CD4-positive, alpha-beta T cell (primary cell): ENCODE results near the gene IL4I1. TPM values are rescaled to one million over a fixed set of nuclear protein-coding genes. Genes with fewer than 3 reads are reported as not detected.

Experiments used
- ATAC-seq: fragments of 200-7000 bp; cut with Tn5 transposase; one replicate; pipeline ENCODE4 v1.10.0; 2022; ENCODE audit warnings: mild to moderate bottlenecking; ENCODE audit not compliant: poor library complexity
- CTCF ChIA-PET: fragments of 350-600 bp; sonication (Branson Sonifier 250); formaldehyde crosslinking; loops from one replicate; lab custom pipeline; 2021; ENCODE audit warnings: antibody characterized with exemption, inconsistent platforms; lab: Charles Lee
- POLR2A ChIA-PET: fragments of 350-600 bp; sonication (Branson Sonifier 250); formaldehyde crosslinking; loops from one replicate; lab custom pipeline; 2021; ENCODE audit warnings: antibody characterized with exemption, inconsistent platforms; lab: Charles Lee
- DNase-seq, 14 experiments: peaks; one replicate each; pipeline ENCODE4 v3.0.0-alpha.2; 2013 to 2020; ENCODE audit warnings: mixed read lengths in 2 of 14
- H3K27ac ChIP-seq, 2 donors: one replicate each; pipeline versions ENCODE4 v1.5.1 to v1.7.0; 2013; ENCODE audit warnings: low read length in 2 of 2, low read depth in 1 of 2, mild to moderate bottlenecking in 1 of 2
- H3K27me3 ChIP-seq, 2 experiments: 1 replicate in 1 of 2; 2 replicates in 1 of 2; pipeline versions ENCODE4 v1.6.1 to v1.7.0; 2013; ENCODE audit warnings: low read length in 2 of 2, control low read depth in 1 of 2, mild to moderate bottlenecking in 1 of 2, moderate library complexity in 1 of 2; ENCODE audit not compliant: insufficient read depth in 2 of 2, control insufficient read depth in 1 of 2
- H3K36me3 ChIP-seq: one replicate; pipeline ENCODE4 v1.6.1; 2013; ENCODE audit warnings: low read length, control low read depth; ENCODE audit not compliant: insufficient read depth
- H3K4me1 ChIP-seq: one replicate; pipeline ENCODE4 v1.6.1; 2013; ENCODE audit warnings: low read length, control low read depth; ENCODE audit not compliant: insufficient read depth
- H3K4me3 ChIP-seq: one replicate; pipeline ENCODE4 v1.5.1; 2013; ENCODE audit warnings: mild to moderate bottlenecking, low read length, moderate library complexity
- H3K9me3 ChIP-seq, 2 experiments: 1 replicate in 1 of 2; 2 replicates in 1 of 2; pipeline versions ENCODE4 v1.6.1 to v1.7.0; 2013; ENCODE audit warnings: low read length in 2 of 2, mild to moderate bottlenecking in 2 of 2, control low read depth in 1 of 2, moderate library complexity in 1 of 2; ENCODE audit not compliant: control insufficient read depth in 1 of 2, insufficient read depth in 1 of 2
- H3K27ac Mint-ChIP-seq: one replicate; pipeline ENCODE4 v1.8.0; 2020; ENCODE audit warnings: mixed read lengths
- H3K27me3 Mint-ChIP-seq: one replicate; pipeline ENCODE4 v1.8.0; 2021; ENCODE audit warnings: mixed read lengths
- H3K36me3 Mint-ChIP-seq: one replicate; pipeline ENCODE4 v1.8.0; 2021; ENCODE audit warnings: low read depth, mixed read lengths
- H3K4me1 Mint-ChIP-seq: one replicate; pipeline ENCODE4 v1.8.0; 2021; ENCODE audit warnings: low read depth, mixed read lengths
- H3K4me3 Mint-ChIP-seq: one replicate; pipeline ENCODE4 v1.8.0; 2020; ENCODE audit warnings: mild to moderate bottlenecking, mixed read lengths
- H3K9me3 Mint-ChIP-seq: one replicate; pipeline ENCODE4 v1.8.0; 2020; ENCODE audit warnings: mixed read lengths
- intact Hi-C, 2 experiments: fragments of 100-400 bp; cut with DNase I in 1 of 2; cut with micrococcal nuclease in 1 of 2; formaldehyde crosslinking; loops; one replicate each; pipeline versions ENCODE4 v1.15.1 to v1.9.0; 2023 to 2025; cut with DNase I, micrococcal nuclease
- total RNA-seq, 174 experiments: library from RNA in 2 of 174; stranded (reverse) in 2 of 174; gene quantifications; one replicate each; pipeline ENCODE4 v1.2.3 and lab custom pipeline; 2021 to 2026
- TF ChIP-seq, protein P1 (sequence below): fragments of 200-600 bp; IDR thresholded peaks from one replicate; pipeline ENCODE4 v1.8.0; 2022; ENCODE audit warnings: antibody characterized with exemption, mild to moderate bottlenecking

Gene IL4I1
- total RNA-seq, 2 experiments from 2014 or later = 4.7 to 5.4 TPM

- Mint-ChIP-seq H3K27ac (no peak overlapping the region), H3K4me1 (peaks cover 35% of the 10 kb centered on the region), H3K36me3 (peaks cover 24% of the 10 kb centered on the region), H3K4me3 (peak overlapping the region; percentile 78), H3K27me3 (no peaks in the 10 kb centered on the region), H3K9me3 (no peaks in the 10 kb centered on the region)
- Histone ChIP-seq H3K9me3 (peaks cover 0 to 7% of the 10 kb centered on the region in 2 experiments), H3K4me3 (peak overlapping the region; percentile 61), H3K36me3 (peaks cover 9% of the 10 kb centered on the region), H3K27ac (peak overlapping the region; percentile 68 to 76), H3K27me3 (no peaks in the 10 kb centered on the region), H3K4me1 (peaks cover 67% of the 10 kb centered on the region)
- ChIA-PET POLR2A (interaction anchor here (0.6 to 5.2 kb wide), 19 partner anchors 7 to 876 kb away, joined by 3 to 75 read pairs (median 4); partner anchors contain the start of genes AKT1S1, AP2A1, ATF5 and FUZ), CTCF (interaction anchor here (1.0 kb wide), 2 partner anchors 19 to 152 kb away, joined by 4 read pairs; partner anchors contain the start of gene PTOV1)
- ATAC-seq (peak; percentile 77), DNase-seq (peak; percentile 78 to 98 (median 86))
- intact Hi-C loops = loop anchor here (2.0 to 10.0 kb wide), 3 partner anchors 19 to 1235 kb away; partner anchors contain the start of genes DBP (in 1 of the 2) and PTOV1 (in 1 of the 2)
- TF ChIP-seq, protein P1, sequence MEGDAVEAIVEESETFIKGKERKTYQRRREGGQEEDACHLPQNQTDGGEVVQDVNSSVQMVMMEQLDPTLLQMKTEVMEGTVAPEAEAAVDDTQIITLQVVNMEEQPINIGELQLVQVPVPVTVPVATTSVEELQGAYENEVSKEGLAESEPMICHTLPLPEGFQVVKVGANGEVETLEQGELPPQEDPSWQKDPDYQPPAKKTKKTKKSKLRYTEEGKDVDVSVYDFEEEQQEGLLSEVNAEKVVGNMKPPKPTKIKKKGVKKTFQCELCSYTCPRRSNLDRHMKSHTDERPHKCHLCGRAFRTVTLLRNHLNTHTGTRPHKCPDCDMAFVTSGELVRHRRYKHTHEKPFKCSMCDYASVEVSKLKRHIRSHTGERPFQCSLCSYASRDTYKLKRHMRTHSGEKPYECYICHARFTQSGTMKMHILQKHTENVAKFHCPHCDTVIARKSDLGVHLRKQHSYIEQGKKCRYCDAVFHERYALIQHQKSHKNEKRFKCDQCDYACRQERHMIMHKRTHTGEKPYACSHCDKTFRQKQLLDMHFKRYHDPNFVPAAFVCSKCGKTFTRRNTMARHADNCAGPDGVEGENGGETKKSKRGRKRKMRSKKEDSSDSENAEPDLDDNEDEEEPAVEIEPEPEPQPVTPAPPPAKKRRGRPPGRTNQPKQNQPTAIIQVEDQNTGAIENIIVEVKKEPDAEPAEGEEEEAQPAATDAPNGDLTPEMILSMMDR = no peak
Observed at GRCh38 chr19:49869484-49870308, 27.0 kb downstream of the IL4I1 start.

DNA sequence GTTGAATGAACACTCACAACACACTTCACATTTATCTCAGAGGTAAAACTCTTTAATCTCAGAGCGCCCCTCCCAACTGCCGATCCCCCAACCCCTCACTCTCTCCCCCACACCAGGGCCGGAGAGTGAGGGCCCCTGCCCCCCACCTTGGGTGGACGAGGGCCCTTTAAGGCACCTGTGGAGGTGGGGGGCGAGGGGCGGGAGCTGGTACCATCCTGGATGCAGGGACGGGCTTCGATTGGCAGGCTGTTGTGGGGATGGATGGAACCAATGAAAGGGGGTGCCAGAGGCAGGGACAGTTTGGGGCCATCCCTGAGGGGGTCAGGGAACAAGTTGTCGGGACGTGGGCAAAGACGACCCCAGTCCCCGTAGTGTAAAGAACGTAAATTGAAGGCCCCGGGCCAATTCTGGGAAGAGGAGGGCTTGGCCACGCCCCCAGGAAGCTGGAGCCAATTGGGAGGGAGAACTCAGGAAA, 27.6 kb downstream of the IL4I1 start:
- DNase-seq (no peak), ATAC-seq (peak; percentile 5)
- Mint-ChIP-seq H3K9me3 (no peaks in the 10 kb centered on the region), H3K4me1 (peaks cover 35% of the 10 kb centered on the region), H3K27me3 (no peaks in the 10 kb centered on the region), H3K27ac (no peak overlapping the region), H3K36me3 (peaks cover 30% of the 10 kb centered on the region), H3K4me3 (peak overlapping the region; percentile 95)
- ChIA-PET POLR2A (interaction anchor here (0.6 to 5.2 kb wide), 17 partner anchors 8 to 875 kb away, joined by 3 to 75 read pairs (median 5); partner anchors contain the start of genes AKT1S1, AP2A1, ATF5 and FUZ), CTCF (interaction anchor here (1.0 kb wide), 2 partner anchors 19 to 152 kb away, joined by 4 read pairs; partner anchors contain the start of gene PTOV1)
- Histone ChIP-seq H3K27ac (peak overlapping the region; percentile 68 to 76), H3K36me3 (peaks cover 16% of the 10 kb centered on the region), H3K27me3 (no peaks in the 10 kb centered on the region), H3K9me3 (peaks cover 0 to 7% of the 10 kb centered on the region in 2 experiments), H3K4me3 (peak overlapping the region; percentile 61), H3K4me1 (peaks cover 67% of the 10 kb centered on the region)
- intact Hi-C loops = loop anchor here in 1 of 2 experiments (2.0 kb wide), 2 partner anchors 18 to 52 kb away; partner anchors contain the start of gene PTOV1
- TF ChIP-seq, protein P1 = no peak
